Measurements from ENCODE around the gene NDUFAF4.

The NDUFAF4 gene

GRCh38 chr6:96897396-96898240 lies at the start of gene NDUFAF4:
NDUFAF4 (minus strand) TSS chr6:96897891; CDS start chr6:96897801, 90 bp downstream.
- H3K9me3 ChIP-seq (ENCODE audit: control insufficient read depth, insufficient read depth, low read length), result no peaks in the 10 kb centered on the region
- peak within 1 kb of the TSS; percentile 70 for H3K4me3 ChIP-seq (ENCODE audit: low read depth, low read length)
- no peaks in the 10 kb centered on the region for H3K4me1 ChIP-seq (ENCODE audit: control insufficient read depth, insufficient read depth, low read length)
- peak within 1 kb of the TSS; percentile 73 for H3K9ac ChIP-seq (ENCODE audit: low read depth, low read length)
- peaks cover 8% of the 10 kb centered on the region for H3K36me3 ChIP-seq (ENCODE audit: control insufficient read depth, insufficient read depth, low read length)
- H3K27me3 ChIP-seq (ENCODE audit: control insufficient read depth, insufficient read depth, low read length), result no peaks in the 10 kb centered on the region

DNA sequence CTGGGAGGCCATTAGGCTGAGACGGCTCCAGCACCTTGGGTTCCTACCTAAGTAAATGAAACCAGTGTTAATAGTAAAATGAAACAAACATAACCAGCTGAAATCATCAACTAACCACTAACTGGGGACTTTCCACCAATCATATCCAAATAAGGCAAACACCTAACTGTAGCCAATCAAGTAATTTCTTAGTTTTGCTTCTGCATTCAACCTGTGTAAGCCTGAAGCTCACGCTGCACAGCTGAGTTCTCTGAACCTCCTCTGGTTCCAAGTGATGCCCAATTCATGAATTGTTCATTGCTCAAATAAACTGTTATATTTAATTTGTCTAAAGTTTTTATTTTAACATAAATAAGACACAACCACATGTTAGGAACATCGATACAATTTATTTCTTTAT lies 49.4 kb upstream of the NDUFAF4 start:
- Histone ChIP-seq H3K9me3 (ENCODE audit: control insufficient read depth, insufficient read depth, low read length) (no peaks in the 10 kb centered on the region), H3K4me1 (ENCODE audit: control insufficient read depth, insufficient read depth, low read length) (peaks cover 6% of the 10 kb centered on the region), H3K4me3 (ENCODE audit: low read depth, low read length) (no peak overlapping the region), H3K36me3 (ENCODE audit: control insufficient read depth, insufficient read depth, low read length) (no peaks in the 10 kb centered on the region), H3K9ac (ENCODE audit: low read depth, low read length) (no peak overlapping the region), H3K27me3 (ENCODE audit: control insufficient read depth, insufficient read depth, low read length) (no peaks in the 10 kb centered on the region)

- Histone ChIP-seq H3K9ac (ENCODE audit: low read depth, low read length) (no peak overlapping the region), H3K9me3 (ENCODE audit: control insufficient read depth, insufficient read depth, low read length) (no peaks in the 10 kb centered on the region), H3K36me3 (ENCODE audit: control insufficient read depth, insufficient read depth, low read length) (no peaks in the 10 kb centered on the region), H3K27me3 (ENCODE audit: control insufficient read depth, insufficient read depth, low read length) (no peaks in the 10 kb centered on the region), H3K4me3 (ENCODE audit: low read depth, low read length) (no peak overlapping the region), H3K4me1 (ENCODE audit: control insufficient read depth, insufficient read depth, low read length) (no peaks in the 10 kb centered on the region)
These were observed 46.0 kb upstream of the NDUFAF4 start for GRCh38 chr6:96943555-96944215.

GRCh38 chr6:96942676-96943075 lies 45.0 kb upstream of the NDUFAF4 start:
- no peaks in the 10 kb centered on the region for H3K4me1 ChIP-seq (ENCODE audit: control insufficient read depth, insufficient read depth, low read length)
- no peak overlapping the region for H3K4me3 ChIP-seq (ENCODE audit: low read depth, low read length)
- no peaks in the 10 kb centered on the region for H3K27me3 ChIP-seq (ENCODE audit: control insufficient read depth, insufficient read depth, low read length)
- H3K9me3 ChIP-seq (ENCODE audit: control insufficient read depth, insufficient read depth, low read length), result no peaks in the 10 kb centered on the region
- no peak overlapping the region for H3K9ac ChIP-seq (ENCODE audit: low read depth, low read length)
- no peaks in the 10 kb centered on the region for H3K36me3 ChIP-seq (ENCODE audit: control insufficient read depth, insufficient read depth, low read length)

GRCh38 chr6:96940322-96940721 lies 42.6 kb upstream of the NDUFAF4 start:
- Histone ChIP-seq H3K9ac (ENCODE audit: low read depth, low read length) (no peak overlapping the region), H3K36me3 (ENCODE audit: control insufficient read depth, insufficient read depth, low read length) (no peaks in the 10 kb centered on the region), H3K4me1 (ENCODE audit: control insufficient read depth, insufficient read depth, low read length) (no peaks in the 10 kb centered on the region), H3K9me3 (ENCODE audit: control insufficient read depth, insufficient read depth, low read length) (no peaks in the 10 kb centered on the region), H3K27me3 (ENCODE audit: control insufficient read depth, insufficient read depth, low read length) (no peaks in the 10 kb centered on the region), H3K4me3 (ENCODE audit: low read depth, low read length) (no peak overlapping the region)

GRCh38 chr6:96939007-96939805 lies 41.5 kb upstream of the NDUFAF4 start:
- no peaks in the 10 kb centered on the region for H3K9me3 ChIP-seq (ENCODE audit: control insufficient read depth, insufficient read depth, low read length)
- H3K9ac ChIP-seq (ENCODE audit: low read depth, low read length), result no peak overlapping the region
- H3K4me3 ChIP-seq (ENCODE audit: low read depth, low read length), result no peak overlapping the region
- H3K36me3 ChIP-seq (ENCODE audit: control insufficient read depth, insufficient read depth, low read length), result no peaks in the 10 kb centered on the region
- no peaks in the 10 kb centered on the region for H3K27me3 ChIP-seq (ENCODE audit: control insufficient read depth, insufficient read depth, low read length)
- no peaks in the 10 kb centered on the region for H3K4me1 ChIP-seq (ENCODE audit: control insufficient read depth, insufficient read depth, low read length)

GRCh38 chr6:96934087-96934486 lies 36.4 kb upstream of the NDUFAF4 start:
- Histone ChIP-seq H3K27me3 (ENCODE audit: control insufficient read depth, insufficient read depth, low read length) (no peaks in the 10 kb centered on the region), H3K9me3 (ENCODE audit: control insufficient read depth, insufficient read depth, low read length) (no peaks in the 10 kb centered on the region), H3K36me3 (ENCODE audit: control insufficient read depth, insufficient read depth, low read length) (no peaks in the 10 kb centered on the region), H3K4me1 (ENCODE audit: control insufficient read depth, insufficient read depth, low read length) (peaks cover 8% of the 10 kb centered on the region), H3K9ac (ENCODE audit: low read depth, low read length) (no peak overlapping the region), H3K4me3 (ENCODE audit: low read depth, low read length) (no peak overlapping the region)

DNA sequence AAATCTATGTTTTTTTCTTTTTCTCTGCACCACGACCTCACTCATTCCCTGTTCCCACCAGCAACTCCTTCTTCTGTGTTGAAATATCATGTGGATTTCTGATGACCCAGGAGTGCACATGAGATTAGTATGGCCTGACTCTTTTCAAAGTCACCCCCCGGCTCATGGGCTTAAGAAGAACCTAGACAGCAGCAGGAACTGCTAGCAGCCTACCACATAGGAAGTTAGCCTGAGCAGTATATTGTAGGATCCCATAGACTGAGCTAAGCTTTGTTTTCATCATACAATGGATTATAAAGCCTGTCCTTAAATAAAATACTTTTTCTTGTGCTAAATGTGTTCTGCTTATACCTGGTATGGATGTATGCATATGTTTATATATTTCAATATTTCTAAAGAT lies 33.5 kb upstream of the NDUFAF4 start:
- H3K9me3 ChIP-seq (ENCODE audit: control insufficient read depth, insufficient read depth, low read length), result no peaks in the 10 kb centered on the region
- no peaks in the 10 kb centered on the region for H3K27me3 ChIP-seq (ENCODE audit: control insufficient read depth, insufficient read depth, low read length)
- H3K36me3 ChIP-seq (ENCODE audit: control insufficient read depth, insufficient read depth, low read length), result no peaks in the 10 kb centered on the region
- H3K9ac ChIP-seq (ENCODE audit: low read depth, low read length), result no peak overlapping the region
- no peak overlapping the region for H3K4me3 ChIP-seq (ENCODE audit: low read depth, low read length)
- peaks cover 8% of the 10 kb centered on the region for H3K4me1 ChIP-seq (ENCODE audit: control insufficient read depth, insufficient read depth, low read length)

- Histone ChIP-seq H3K36me3 (ENCODE audit: control insufficient read depth, insufficient read depth, low read length) (no peaks in the 10 kb centered on the region), H3K4me3 (ENCODE audit: low read depth, low read length) (no peak overlapping the region), H3K4me1 (ENCODE audit: control insufficient read depth, insufficient read depth, low read length) (peaks cover 8% of the 10 kb centered on the region), H3K27me3 (ENCODE audit: control insufficient read depth, insufficient read depth, low read length) (peaks cover 7% of the 10 kb centered on the region), H3K9ac (ENCODE audit: low read depth, low read length) (no peak overlapping the region), H3K9me3 (ENCODE audit: control insufficient read depth, insufficient read depth, low read length) (no peaks in the 10 kb centered on the region)
These were observed 32.0 kb upstream of the NDUFAF4 start for GRCh38 chr6:96929741-96930140.

GRCh38 chr6:96927660-96928059 lies 30.0 kb upstream of the NDUFAF4 start:
- H3K4me3 ChIP-seq (ENCODE audit: low read depth, low read length), result no peak overlapping the region

GRCh38 chr6:96926425-96926824 lies 28.7 kb upstream of the NDUFAF4 start:
- peaks cover 9% of the 10 kb centered on the region for H3K4me1 ChIP-seq (ENCODE audit: control insufficient read depth, insufficient read depth, low read length)
- no peaks in the 10 kb centered on the region for H3K36me3 ChIP-seq (ENCODE audit: control insufficient read depth, insufficient read depth, low read length)
- peaks cover 7% of the 10 kb centered on the region for H3K27me3 ChIP-seq (ENCODE audit: control insufficient read depth, insufficient read depth, low read length)
- no peak overlapping the region for H3K9ac ChIP-seq (ENCODE audit: low read depth, low read length)
- H3K9me3 ChIP-seq (ENCODE audit: control insufficient read depth, insufficient read depth, low read length), result no peaks in the 10 kb centered on the region
- no peak overlapping the region for H3K4me3 ChIP-seq (ENCODE audit: low read depth, low read length)

More at GRCh38 chr6:96927660-96928059, 30.0 kb upstream of the NDUFAF4 start:
- Histone ChIP-seq H3K36me3 (ENCODE audit: control insufficient read depth, insufficient read depth, low read length) (no peaks in the 10 kb centered on the region), H3K9ac (ENCODE audit: low read depth, low read length) (no peak overlapping the region), H3K9me3 (ENCODE audit: control insufficient read depth, insufficient read depth, low read length) (no peaks in the 10 kb centered on the region), H3K4me1 (ENCODE audit: control insufficient read depth, insufficient read depth, low read length) (peaks cover 11% of the 10 kb centered on the region), H3K27me3 (ENCODE audit: control insufficient read depth, insufficient read depth, low read length) (peaks cover 7% of the 10 kb centered on the region)

All from iPS-15b (cell line).